SHP77 (cell line): ENCODE results near the gene TACC2.
"Not testable (repeated sequence)": the region's sequence is repeated elsewhere in the genome, so short reads cannot be mapped to it uniquely, and the experiment has no call there.

Source experiments
- DNase-seq, 2 experiments: peaks; one replicate each; lab custom pipeline; 2025; lab: John Stamatoyannopoulos, UW

The TACC2 gene

GRCh38 chr10:122062831-122063674 is 74.1 kb downstream of the TACC2 start:
- peak; percentile 77 to 88 for DNase-seq

GRCh38 chr10:122066337-122066939 is 77.5 kb downstream of the TACC2 start:
- not testable (repeated sequence) for DNase-seq

GRCh38 chr10:122068844-122069243 is 79.9 kb downstream of the TACC2 start:
- DNase-seq = no peak

GRCh38 chr10:122072491-122072890 is 83.5 kb downstream of the TACC2 start:
- no peak for DNase-seq

GRCh38 chr10:122073508-122073907 is 84.5 kb downstream of the TACC2 start:
- DNase-seq = no peak

GRCh38 chr10:122075171-122075570 is 86.2 kb downstream of the TACC2 start:
- DNase-seq = no peak

- not testable (repeated sequence) for DNase-seq
These were observed 86.9 kb downstream of the TACC2 start for GRCh38 chr10:122075876-122076275.

- no peak for DNase-seq
These were observed 88.4 kb downstream of the TACC2 start for GRCh38 chr10:122077311-122077875.

- DNase-seq = no peak
These were observed 89.4 kb downstream of the TACC2 start for GRCh38 chr10:122078326-122078725.

- DNase-seq = no peak
These were observed 90.2 kb downstream of the TACC2 start for GRCh38 chr10:122078965-122079795.

- no peak for DNase-seq
These were observed 93.9 kb downstream of the TACC2 start for GRCh38 chr10:122082616-122083477.

- DNase-seq = no peak
These were observed 94.6 kb downstream of the TACC2 start for GRCh38 chr10:122083478-122084025.

- DNase-seq = no peak
These were observed 95.5 kb downstream of the TACC2 start for GRCh38 chr10:122084286-122085041.

- no peak for DNase-seq
These were observed 96.5 kb downstream of the TACC2 start for GRCh38 chr10:122085423-122085911.

GRCh38 chr10:122086416-122087240 is 97.7 kb downstream of the TACC2 start:
- DNase-seq = no peak

- DNase-seq = peak in 1 of 2 experiments; percentile 29
These were observed 98.5 kb downstream of the TACC2 start for GRCh38 chr10:122087436-122087835.

GRCh38 chr10:122089311-122090017 is 100.5 kb downstream of the TACC2 start:
- DNase-seq = no peak

- no peak for DNase-seq
These were observed 102.8 kb downstream of the TACC2 start for GRCh38 chr10:122091722-122092121.
